GM21447 (cell line): ENCODE data around the gene ABHD16B.

Experiments
- ATAC-seq: cut with Tn5 transposase; IDR thresholded peaks from one replicate; pipeline ENCODE4 v1.9.1; 2021; ENCODE audit not compliant: unreplicated experiment

Gene ABHD16B

DNA sequence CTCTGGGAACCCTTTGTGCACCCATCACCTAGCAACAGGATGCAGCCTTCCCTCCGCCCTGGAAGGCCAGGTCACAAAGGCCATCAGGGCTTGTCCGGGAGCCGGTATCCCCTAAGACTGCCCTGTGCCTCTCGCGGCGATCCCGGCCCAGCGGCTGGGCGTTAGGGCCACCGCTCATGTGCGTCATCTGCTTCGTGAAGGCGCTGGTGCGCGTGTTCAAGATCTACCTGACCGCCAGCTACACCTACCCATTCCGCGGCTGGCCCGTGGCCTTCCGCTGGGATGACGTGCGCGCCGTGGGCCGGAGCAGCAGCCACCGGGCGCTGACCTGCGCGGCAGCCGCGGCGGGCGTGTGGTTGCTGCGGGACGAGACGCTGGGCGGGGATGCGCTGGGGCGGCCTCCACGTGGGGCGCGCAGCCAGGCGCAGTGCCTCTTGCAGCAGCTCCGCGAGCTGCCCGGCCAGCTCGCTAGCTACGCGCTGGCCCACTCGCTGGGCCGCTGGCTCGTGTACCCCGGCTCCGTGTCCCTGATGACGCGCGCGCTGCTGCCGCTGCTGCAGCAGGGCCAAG is at the start of gene ABHD16B:
Gene ABHD16B (plus strand): TSS at position 134 of the 570 bp plus-strand sequence. CDS start 43 bp downstream, at position 177.
- no peak for ATAC-seq

- no peak for ATAC-seq
Measured at GRCh38 chr20:63814891-63815614, 46.2 kb upstream of the ABHD16B start.

DNA sequence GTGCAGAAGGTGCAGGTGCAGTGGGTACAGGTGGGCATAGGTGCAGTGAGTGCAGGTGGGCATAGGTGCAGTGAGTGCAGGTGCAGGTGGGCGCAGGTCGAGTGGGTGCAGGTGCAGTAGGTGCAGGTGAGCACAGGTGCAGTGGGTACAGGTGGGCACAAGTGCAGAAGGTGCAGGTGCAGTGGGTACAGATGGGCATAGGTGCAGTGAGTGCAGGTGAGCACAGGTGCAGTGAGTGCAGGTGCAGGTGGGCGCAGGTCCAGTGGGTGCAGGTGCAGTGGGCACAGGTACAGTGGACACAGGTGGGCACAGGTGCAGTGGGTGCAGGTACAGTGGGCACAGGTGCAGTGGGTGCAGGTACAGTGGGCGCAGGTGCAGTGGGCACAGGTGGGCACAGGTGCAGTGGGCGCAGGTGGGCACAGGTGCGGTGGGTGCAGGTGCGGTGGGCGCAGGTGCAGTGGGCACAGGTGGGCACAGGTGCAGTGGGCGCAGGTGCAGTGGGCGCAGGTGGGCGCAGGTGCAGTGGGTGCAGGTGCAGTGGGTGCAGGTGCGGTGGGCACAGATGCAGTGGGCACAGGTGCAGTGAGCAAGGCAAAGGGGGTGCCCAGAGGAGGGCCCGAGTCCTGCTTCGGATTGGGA is 45.6 kb upstream of the ABHD16B start:
- ATAC-seq, result no peak

DNA sequence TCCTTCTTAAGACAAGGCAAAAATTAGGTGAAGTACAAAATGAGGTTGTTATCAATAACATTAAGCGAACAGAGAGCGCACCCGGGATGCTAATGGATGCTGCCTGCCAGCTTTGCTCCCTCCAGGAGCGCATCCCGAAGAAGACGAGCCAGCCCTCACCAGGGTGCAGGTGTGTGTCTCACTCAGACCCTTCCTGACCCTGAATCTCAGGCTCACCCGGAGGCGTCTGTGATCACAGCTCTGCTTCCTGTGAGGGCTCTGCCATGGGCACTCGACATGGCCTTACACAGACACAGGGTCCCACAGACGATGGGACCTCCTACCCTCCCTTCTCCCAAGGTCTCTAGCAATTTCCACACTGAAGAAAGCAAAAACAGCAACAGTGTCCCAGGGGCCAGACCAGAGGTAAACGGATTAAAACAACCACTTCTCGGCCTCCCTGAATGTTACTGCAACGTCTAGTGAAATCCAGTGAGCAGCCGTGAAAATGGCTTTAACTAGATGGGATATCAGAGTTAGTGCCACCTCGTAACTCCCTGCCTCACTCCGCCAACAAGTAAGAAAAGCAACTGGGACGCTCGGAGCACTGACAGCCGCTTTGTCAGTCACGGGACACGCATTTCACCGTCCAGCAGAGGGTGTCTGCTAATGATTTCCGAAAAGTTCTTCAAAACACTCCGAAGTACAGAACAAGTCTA is 41.9 kb upstream of the ABHD16B start:
- ATAC-seq, result no peak

DNA sequence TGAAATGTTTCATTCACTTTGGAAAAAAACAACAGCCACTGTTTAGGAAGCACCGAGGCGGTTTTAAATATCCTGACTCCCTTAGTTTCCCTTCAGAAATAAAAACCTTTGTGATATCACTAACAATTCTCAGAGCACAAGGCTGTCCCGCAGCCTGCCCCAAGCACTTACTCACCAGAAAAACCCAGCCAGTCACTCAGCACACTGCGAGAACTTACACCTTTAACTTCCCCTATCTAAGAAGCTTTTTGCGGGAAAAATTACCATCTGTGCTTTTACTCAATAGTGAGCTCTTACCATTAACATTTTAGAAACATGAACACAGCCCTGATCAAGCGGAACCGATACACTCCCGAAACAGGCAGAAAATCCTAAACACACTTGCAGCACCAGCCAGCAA is 39.5 kb upstream of the ABHD16B start:
- ATAC-seq, result no peak

- ATAC-seq, result no peak
Measured at GRCh38 chr20:63822276-63822696, 39.0 kb upstream of the ABHD16B start.

DNA sequence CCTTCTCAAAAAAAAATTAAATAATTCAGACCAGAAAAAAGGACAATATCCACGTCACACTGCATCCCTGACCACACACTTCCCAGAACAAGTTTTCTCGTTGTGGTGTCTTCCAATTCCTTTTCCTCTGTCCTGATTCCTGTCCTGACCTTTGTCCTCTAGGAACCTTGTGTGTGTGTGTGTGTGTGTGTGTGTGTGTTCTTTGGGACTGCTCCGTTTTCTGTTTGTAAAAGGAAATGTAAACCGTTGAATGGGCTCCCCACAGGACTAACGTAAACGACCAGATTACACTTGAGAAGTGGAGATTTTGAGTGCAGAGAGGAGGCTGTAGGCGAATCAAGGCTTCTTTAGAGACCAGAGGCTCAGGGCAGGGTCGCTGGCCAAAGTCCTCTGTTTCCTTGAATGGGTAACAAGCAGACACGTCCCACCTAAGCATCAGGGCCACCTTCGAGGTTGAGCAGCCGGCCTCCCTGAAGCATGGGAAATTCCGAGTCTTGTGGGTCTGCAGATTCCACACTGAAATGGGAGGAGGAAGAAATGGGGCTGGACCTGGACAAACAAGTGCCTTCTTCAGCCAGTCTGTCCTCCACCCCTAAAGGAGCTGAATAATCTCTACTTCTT is 37.5 kb upstream of the ABHD16B start:
- ATAC-seq, result no peak

DNA sequence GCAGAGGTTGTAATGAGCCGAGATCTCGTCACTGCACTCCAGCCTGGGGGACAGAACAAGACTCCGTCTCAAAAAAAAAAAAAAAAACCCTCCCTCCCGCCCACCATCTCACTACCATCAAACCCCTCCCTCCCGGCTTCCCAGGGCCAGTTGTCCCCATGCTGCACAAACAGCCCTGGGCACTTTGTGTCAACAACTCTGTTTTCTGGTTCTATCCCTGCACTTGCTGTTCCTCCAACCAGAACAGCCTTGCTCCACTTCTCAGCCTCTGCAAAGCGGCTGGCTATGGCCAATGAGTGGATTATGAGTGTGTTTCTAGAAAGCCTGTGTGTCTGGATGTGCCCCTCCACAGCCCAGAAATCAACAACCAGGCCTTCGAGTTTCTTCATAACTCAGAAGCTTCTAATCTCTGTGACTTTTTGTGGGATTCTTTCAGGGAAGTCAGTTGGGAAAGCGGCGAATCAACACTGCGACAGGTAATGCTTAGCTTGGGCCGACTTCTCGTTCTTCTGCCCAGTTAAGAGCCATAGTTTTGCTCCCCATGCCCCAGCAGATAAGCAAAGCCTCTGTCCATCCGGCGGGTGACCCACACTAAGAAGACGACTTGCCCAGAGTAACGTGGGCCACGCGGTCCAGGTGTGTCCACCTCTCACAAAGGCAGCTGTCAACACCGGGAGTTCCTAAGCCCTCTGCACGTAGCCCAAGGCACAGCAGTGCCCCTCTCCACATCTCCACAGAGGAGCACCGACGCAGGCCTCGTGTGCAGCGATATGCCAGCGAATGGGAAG is 35.8 kb upstream of the ABHD16B start:
- ATAC-seq, result no peak

GRCh38 chr20:63826753-63827152 is 34.5 kb upstream of the ABHD16B start:
- ATAC-seq, result no peak

DNA sequence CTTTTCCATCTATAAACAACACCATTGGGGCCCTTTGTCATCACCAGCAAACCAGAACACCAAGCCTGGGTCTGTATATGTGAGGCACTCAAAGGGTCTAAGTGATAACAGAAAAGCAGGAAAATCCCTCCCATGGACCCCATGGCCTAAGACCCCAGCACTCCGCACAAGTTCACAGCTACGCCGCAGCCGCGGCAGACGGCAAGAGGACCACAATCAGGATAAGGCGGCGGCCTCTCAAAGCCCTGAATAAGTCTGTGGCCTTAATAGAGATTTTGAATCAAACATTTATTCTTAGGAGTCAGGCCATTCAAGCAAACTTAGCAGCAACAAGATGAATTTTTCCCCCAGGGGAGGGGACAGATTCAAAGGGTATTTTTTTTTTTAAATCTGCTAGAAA is 33.2 kb upstream of the ABHD16B start:
- no peak for ATAC-seq

DNA sequence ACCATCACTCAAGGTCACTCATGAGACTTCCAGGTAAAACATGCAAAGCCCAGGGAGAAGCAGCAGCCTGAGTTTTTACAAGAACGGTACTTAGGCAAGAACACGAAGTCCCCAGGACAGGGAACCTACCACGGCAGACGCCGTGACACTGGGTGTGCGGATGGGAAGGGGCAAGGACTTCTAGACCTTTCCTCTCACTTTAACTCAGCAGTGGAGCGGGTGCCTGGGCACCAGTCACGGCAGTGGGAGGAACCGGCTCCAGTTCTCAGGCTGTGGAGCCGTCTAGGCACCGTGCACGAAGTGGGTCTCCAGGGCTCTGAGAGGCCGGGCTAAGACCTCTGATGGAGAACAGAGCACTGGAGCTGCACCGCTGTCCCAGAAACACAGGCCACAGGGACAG is 32.8 kb upstream of the ABHD16B start:
- no peak for ATAC-seq

DNA sequence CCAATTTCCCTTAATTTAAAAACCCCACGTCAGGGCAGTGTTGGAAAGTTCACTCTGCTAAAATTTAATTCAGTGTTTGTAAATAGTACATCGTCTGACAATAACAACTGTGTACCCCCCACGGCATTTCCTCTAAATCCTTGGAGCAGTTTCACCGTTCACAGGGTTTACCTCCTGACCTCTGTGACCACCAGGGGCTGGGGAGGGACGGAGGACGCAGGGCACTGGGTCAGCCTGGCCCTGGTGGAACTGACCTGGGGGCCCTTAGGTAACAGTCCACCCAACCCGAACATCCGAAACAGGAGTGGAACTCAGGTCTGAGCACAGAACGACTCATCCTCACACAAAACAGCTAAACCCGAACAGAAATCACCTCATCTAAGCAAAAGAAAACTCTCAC is 32.3 kb upstream of the ABHD16B start:
- no peak for ATAC-seq

DNA sequence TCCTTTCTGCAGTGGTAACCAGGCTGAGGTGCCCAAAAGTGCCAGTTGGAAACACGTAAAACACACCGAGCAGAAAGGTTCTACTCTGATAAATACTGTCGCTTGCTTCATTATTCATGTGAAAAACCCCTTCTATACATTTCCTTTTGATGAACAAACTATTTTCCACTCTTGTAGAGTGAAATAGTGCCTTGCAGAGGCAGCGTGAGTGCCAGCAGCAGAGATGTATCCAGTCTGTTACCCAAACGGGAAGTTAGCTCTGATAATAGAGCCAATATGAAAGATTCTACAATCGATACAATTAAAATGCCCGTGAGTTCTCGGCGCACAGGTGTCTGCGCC is 31.7 kb upstream of the ABHD16B start:
- ATAC-seq, result no peak

GRCh38 chr20:63829945-63830835 is 31.1 kb upstream of the ABHD16B start:
- ATAC-seq, result no peak

DNA sequence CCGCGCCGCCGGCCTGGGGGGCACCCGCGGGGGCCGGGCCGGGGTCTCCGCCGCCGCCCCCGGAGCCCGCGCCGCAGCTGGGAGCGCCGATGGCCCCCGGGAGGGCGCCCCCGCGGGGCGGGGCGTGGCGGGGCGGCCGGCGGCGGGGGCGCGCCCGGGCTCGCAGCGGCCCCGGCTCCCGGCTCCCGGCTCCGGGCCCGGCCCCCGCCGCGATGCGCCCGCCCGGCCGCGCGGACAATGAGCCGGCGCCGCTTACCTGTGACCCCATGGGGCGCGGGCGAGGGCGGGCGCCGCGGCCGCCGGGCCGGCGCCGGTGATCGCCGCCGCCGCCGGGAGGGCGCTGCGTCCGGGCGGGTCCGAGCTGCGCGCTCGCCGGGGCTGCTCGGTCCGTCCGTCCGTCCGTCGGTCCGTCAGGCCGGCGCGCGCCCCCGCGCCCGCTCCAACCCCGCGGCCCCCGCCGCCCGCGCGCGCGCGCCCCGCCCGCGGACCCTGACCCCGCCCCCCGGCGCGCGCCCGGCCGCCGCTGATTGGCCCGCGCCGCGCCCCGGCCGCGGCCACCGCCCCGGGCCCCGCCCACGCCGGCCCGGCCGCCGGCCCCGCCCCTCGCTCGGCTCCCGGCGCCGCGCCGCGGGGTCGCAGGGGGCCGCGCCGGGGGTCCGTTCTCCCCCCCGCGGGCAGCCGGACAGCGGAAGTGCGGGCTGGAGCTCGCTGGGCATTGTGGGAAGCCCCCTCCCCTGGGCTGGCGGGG is 30.3 kb upstream of the ABHD16B start, which contains the start of gene ZBTB46:
Gene ZBTB46 (minus strand): TSS at position 424 of the 748 bp plus-strand sequence. CDS start 40,507 bp downstream, outside the sequence.
- ATAC-seq, result no peak

- no peak for ATAC-seq
Measured at GRCh38 chr20:63831646-63831992, 29.7 kb upstream of the ABHD16B start.

DNA sequence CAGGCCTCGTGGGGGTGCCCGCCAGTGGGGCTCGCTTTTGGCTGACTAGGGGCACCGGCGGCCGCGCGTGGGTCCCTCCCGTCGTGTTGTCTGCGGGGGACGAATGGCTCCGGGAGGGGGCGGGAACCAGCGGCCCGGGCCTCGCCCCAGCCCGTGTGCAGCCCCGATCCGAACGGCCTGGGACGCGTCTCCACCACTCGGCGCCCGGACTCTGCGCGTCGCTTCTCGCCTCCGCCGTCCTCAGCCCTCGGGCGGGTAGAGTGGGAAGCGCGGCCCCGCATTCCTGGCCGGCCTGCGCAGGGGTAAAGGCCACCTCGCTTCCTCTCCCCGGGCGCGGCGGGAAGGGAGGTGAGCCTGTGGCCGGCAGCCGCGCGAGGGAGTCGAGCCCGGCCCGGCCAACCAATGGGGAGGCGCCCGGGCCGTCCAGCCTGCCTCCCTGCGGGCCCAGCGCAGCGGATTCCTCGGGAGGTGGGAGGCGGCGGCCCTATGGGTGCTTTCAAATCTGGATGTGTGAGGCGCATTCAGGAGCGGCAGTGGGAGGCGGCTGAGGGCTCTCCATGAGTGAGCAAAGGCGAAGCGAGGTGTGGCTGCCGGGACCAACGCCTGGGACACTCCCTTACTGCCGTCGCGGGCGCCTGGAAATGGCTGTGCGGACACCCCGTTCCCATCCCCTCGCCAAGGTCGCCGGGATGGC is 29.2 kb upstream of the ABHD16B start:
- ATAC-seq, result no peak

DNA sequence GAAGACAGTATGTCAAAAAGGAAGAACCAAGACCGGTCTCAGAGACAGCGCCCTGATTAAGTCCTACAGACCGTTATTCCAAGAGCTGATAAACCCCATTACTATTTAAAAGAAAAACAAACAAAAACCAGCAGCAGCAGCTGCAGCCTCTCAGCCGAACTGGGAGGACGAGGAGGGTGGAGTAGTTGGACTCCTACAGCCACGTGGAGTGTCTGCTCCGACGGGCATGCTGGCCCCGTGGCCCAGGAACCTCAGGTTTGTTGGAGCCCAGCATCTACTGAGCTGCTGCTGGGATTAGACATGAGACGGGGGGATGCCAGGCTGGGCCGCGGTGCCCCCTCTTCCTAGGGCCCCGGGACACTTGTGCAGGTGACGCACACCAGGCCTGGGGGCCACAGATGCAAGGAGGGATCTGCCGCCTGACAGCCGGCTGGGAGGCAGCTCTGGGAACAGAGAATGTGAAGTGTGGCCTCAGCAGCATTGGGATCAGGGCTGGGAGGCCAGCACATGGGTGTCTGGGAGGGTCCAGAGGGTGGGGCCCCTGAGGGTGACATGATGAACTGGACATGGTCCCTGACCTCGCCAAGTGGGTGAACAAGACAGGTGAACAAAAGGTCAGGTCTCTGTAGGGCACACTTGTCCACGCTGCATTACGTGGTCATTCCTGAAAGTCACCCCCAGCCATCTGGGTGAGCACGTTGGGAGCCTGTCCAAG is 27.4 kb upstream of the ABHD16B start:
- ATAC-seq, result no peak
